GM18951 (cell line): ENCODE results near the gene CCP110.

ENCODE experiments used
- POLR2A ChIP-seq: IDR thresholded peaks from 4 replicates; pipeline ENCODE4 v1.6.1; 2011; ENCODE audit warnings: mild to moderate bottlenecking; ENCODE audit not compliant: insufficient read length, insufficient read depth; ENCODE audit errors: extremely low read depth
- in situ Hi-C: fragments of 300-500 bp; cut with MboI; formaldehyde crosslinking; loops from one replicate; pipeline ENCODE4 v1.12.0; 2022; ENCODE audit warnings: low sequenced_read_pairs, mixed read lengths, inconsistent platforms; ENCODE audit not compliant: unreplicated experiment

Gene CCP110

GRCh38 chr16:19499006-19499405, 24.7 kb upstream of the CCP110 start:
- in situ Hi-C loops: no loop called here
- TF ChIP-seq POLR2A: no peak

DNA sequence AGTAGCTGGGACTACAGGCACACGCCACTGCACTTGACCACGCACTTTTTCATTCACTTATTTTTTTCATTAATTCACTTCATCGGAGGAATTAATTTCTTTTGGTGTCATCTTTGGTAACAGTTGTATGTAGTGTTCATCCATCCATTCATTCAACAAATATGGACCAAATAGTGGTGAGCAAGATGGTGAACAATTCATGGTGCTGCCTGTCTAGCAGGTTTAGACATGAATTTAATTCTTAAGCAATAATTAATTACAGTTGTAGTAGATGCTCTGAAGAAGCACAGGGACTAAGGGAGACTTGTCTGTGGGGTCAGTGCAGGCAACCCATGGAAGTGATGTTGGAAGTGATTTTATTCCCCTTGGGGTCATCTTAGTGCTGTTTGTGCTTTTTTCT, 24.3 kb upstream of the CCP110 start:
- no peak for TF ChIP-seq POLR2A
- in situ Hi-C loops: no loop called here

GRCh38 chr16:19502395-19503131, 21.2 kb upstream of the CCP110 start:
- in situ Hi-C loops: loop anchor here (10.0 kb wide), 2 partner anchors 118 to 418 kb away; no protein-coding TSS in a partner anchor
- no peak for TF ChIP-seq POLR2A

GRCh38 chr16:19503461-19504075, 20.2 kb upstream of the CCP110 start:
- TF ChIP-seq POLR2A: no peak
- in situ Hi-C loops: loop anchor here (10.0 kb wide), 2 partner anchors 119 to 419 kb away; no protein-coding TSS in a partner anchor

DNA sequence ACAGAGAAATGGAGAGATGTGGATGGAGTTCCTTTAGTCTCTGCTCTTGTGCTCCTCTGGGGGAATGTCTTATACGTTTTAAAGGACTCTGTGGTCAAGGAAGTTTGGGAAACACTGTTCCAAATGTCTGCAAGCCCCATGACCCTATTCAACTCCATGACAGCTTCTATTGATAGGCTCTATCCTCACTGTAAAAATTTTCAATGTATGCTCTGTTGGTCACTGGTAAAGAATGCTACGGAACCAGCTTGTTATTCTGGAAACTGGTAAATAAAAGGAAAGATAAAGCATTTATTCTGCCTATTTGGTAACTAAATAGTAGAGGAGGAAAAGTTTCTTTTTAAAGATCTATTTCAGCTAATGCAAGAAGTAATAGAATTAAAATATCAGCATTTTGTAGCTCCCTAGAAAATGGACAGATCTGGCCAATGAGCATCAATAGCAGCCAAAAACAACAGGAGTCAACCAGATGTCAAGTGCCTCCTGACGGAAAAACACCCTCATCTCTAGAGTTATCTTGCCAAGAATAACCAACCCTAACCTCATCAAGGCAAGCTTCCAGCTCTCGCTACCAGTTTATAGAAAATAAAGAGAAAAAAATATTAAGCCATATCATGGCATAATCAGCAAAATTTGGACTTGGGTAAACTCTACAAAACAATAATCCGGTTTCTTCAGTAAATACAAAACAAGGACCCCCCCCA, 18.0 kb upstream of the CCP110 start:
- in situ Hi-C loops: loop anchor here (10.0 kb wide), 2 partner anchors 121 to 421 kb away; no protein-coding TSS in a partner anchor
- TF ChIP-seq POLR2A: no peak

DNA sequence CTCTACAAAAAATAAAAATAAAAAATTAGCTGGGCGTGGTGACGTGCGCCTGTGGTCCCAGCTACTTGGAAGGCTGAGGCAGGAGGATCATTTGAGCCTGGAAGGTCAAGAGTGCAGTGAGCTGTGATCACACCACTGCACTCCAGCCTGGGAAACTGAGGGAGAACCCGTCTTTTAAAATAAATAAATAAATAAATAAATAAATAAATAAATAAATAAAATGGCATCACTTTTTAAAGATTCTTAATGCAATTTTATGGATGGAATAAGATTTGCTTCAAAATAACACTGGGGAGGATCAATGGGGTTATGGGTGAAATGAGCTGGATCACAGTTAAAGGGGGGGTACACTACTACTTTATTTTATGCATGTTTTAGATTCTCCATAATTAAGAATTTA, 16.8 kb upstream of the CCP110 start:
- in situ Hi-C loops: loop anchor here (10.0 kb wide), 2 partner anchors 122 to 422 kb away; no protein-coding TSS in a partner anchor
- no peak for TF ChIP-seq POLR2A

DNA sequence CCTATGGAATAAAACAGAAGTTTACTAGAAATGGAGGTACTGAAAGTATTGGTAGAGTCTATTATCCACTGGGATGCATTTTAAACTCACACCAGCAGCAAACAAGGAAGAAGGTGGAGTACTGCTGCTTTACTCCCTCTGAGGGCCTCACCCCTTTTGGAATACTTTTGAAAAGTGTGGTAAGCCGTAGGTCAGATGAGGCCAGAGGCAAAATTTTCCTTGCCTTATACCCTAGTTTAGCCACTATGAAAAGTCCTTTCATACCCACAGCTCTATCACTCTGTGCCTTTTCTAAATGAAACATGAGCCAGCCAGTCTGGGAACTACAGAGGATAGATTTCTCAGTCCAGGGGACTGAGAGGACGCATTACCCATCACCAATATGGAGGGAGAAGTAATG, 15.9 kb upstream of the CCP110 start:
- in situ Hi-C loops: loop anchor here (10.0 kb wide), 2 partner anchors 123 to 423 kb away; no protein-coding TSS in a partner anchor
- TF ChIP-seq POLR2A: no peak

- TF ChIP-seq POLR2A: no peak
- in situ Hi-C loops: no loop called here
Measured at GRCh38 chr16:19512297-19512696, 11.4 kb upstream of the CCP110 start.

DNA sequence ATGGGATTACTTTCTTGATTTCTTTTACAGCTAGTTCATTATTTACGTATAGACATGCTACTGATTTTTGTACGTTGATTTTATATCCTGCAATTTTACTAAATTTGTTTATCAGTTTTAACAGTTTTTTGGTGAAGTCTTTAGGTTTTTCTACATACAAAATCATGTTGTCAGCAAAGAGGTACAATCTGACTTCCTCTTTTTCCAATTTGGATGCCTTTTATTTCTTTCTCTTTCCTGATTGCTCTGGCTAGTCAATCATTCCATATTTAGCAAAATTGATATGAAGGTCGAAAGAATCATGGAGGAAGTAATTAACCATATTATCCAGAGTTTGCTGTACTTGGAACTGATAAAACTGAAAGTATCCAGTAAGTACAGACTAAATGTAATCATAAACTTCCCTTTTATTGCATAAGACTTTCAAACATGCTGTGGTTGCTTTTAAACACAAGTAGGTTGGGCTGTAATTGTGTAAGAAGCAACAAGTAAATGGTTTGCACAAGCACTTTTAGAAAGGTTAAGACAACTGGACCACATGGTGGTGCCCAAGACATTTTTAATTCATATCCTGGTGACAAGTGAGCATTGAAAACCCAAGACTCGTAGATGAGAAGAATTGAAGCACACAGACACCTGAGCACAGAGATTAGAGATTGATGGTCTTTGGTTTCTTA, 10.2 kb upstream of the CCP110 start:
- no peak for TF ChIP-seq POLR2A
- in situ Hi-C loops: no loop called here

DNA sequence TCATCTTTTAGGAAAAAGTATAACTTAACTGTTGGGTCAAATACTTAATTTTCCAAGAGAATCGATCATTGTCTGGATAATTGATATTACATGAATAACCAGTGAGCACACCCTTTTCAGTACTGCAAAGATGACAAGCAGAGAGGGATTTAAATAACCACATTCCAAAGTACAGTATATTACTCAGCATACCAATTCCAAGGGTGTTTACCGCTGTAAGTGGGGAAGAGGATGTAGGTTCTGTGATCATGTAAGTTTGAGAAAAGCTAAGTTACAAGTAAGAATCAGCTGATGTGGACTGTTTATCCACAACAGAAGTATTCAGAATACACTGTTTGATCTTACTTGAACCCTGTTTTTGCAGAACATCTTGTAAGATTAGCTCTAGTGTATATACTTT, 8.0 kb upstream of the CCP110 start:
- no peak for TF ChIP-seq POLR2A
- in situ Hi-C loops: no loop called here

DNA sequence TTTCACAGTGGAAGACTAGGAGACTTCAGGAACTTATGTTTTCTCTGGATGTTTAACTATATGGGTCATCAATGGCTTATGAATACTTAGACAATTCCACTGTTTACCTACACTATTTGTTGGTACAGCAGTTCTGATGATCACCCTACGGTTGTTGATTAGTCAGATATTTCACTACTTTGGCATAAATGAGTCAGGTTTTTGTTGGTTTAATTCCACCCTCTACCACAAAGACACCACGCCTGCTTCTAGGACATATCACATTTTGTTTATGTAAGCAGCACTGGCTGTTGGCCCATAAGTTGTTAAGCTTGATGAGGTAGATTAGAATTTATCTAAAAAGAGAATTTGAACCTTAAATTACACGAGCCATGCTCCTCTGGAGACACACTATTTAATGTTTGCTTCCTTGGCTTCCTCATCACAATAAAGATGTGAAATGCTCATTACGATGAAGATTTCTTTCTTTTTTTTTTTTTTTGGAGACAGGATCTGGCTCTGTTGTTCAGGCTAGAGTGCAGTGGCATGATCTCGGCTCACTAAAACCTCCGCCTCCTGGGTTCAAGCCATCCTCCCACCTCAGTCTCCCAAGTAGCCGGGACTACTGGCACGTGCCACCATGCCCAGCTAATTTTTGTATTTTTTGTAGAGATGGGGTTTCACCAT, 6.2 kb upstream of the CCP110 start:
- in situ Hi-C loops: no loop called here
- TF ChIP-seq POLR2A: no peak

- in situ Hi-C loops: no loop called here
- TF ChIP-seq POLR2A: no peak
Measured at GRCh38 chr16:19518388-19518787, 5.4 kb upstream of the CCP110 start.
